ENCODE data around the gene LIMD2.

DNA sequence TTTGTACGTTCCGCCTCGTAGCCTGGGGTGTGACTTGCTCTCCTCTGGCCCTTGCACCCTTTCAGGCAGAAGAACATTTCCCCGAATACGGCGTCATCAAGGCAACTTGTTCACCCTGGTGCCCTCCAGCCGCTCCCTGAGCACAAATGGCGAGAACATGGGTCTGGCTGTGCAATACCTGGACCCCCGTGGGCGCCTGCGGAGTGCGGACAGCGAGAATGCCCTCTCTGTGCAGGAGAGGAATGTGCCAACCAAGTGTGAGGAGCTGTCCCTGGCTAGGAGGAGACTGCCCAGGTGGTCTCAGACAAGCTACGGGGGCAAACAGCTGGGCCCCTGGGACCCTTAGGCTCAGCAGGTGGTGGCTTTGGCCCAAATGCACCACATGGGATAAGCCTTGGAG lies 10.4 kb downstream of the LIMD2 start:
- TF ChIP-seq, protein P1, sequence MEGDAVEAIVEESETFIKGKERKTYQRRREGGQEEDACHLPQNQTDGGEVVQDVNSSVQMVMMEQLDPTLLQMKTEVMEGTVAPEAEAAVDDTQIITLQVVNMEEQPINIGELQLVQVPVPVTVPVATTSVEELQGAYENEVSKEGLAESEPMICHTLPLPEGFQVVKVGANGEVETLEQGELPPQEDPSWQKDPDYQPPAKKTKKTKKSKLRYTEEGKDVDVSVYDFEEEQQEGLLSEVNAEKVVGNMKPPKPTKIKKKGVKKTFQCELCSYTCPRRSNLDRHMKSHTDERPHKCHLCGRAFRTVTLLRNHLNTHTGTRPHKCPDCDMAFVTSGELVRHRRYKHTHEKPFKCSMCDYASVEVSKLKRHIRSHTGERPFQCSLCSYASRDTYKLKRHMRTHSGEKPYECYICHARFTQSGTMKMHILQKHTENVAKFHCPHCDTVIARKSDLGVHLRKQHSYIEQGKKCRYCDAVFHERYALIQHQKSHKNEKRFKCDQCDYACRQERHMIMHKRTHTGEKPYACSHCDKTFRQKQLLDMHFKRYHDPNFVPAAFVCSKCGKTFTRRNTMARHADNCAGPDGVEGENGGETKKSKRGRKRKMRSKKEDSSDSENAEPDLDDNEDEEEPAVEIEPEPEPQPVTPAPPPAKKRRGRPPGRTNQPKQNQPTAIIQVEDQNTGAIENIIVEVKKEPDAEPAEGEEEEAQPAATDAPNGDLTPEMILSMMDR (IDR thresholded peaks at IDR 0.05; ENCODE audit: insufficient read depth, low read length), result no peak
- TF ChIP-seq POLR2AphosphoS5 (IDR thresholded peaks at IDR 0.05; ENCODE audit: low read depth), result no peak
- TF ChIP-seq, protein P2, sequence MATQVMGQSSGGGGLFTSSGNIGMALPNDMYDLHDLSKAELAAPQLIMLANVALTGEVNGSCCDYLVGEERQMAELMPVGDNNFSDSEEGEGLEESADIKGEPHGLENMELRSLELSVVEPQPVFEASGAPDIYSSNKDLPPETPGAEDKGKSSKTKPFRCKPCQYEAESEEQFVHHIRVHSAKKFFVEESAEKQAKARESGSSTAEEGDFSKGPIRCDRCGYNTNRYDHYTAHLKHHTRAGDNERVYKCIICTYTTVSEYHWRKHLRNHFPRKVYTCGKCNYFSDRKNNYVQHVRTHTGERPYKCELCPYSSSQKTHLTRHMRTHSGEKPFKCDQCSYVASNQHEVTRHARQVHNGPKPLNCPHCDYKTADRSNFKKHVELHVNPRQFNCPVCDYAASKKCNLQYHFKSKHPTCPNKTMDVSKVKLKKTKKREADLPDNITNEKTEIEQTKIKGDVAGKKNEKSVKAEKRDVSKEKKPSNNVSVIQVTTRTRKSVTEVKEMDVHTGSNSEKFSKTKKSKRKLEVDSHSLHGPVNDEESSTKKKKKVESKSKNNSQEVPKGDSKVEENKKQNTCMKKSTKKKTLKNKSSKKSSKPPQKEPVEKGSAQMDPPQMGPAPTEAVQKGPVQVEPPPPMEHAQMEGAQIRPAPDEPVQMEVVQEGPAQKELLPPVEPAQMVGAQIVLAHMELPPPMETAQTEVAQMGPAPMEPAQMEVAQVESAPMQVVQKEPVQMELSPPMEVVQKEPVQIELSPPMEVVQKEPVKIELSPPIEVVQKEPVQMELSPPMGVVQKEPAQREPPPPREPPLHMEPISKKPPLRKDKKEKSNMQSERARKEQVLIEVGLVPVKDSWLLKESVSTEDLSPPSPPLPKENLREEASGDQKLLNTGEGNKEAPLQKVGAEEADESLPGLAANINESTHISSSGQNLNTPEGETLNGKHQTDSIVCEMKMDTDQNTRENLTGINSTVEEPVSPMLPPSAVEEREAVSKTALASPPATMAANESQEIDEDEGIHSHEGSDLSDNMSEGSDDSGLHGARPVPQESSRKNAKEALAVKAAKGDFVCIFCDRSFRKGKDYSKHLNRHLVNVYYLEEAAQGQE (IDR thresholded peaks at IDR 0.05; ENCODE audit: insufficient replicate concordance, low read depth), result no peak

Measured in HL-60 (cell line).